GM20431 (cell line): ENCODE measurements around the gene MYO16.

ENCODE experiments used
- in situ Hi-C: fragments of 300-500 bp; cut with MseI, MboI; formaldehyde crosslinking; loops from one replicate; pipeline ENCODE4 v1.15.0; 2020; ENCODE audit warnings: low sequenced_read_pairs; ENCODE audit not compliant: unreplicated experiment

The MYO16 gene

GRCh38 chr13:108996430-108996829 lies 367.0 kb downstream of the MYO16 start:
- in situ Hi-C loops = no loop called here

- in situ Hi-C loops = no loop called here
Measured at GRCh38 chr13:109000207-109000606, 370.8 kb downstream of the MYO16 start.

- in situ Hi-C loops = no loop called here
Measured at GRCh38 chr13:109002934-109003333, 373.5 kb downstream of the MYO16 start.

- in situ Hi-C loops = no loop called here
Measured at GRCh38 chr13:109007946-109008345, 378.5 kb downstream of the MYO16 start.

DNA sequence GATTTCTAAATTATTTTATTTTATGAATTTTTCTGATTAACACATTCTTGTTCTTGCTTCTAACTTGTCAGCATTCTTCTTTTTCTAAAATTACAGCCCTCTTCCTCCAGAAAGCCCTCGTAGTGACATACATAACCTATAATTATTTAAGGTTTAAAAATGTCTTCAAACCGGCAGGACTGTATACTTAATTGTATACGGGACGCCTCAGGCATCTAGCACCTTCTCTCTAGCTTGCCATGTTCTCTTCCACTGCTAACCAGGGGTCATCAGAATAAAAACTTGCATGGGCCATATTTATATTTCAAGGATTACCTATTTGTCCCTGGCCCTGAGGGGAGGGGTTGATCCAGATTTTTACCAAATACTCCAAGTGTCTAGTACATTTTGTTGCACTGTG lies 380.3 kb downstream of the MYO16 start:
- in situ Hi-C loops = no loop called here

DNA sequence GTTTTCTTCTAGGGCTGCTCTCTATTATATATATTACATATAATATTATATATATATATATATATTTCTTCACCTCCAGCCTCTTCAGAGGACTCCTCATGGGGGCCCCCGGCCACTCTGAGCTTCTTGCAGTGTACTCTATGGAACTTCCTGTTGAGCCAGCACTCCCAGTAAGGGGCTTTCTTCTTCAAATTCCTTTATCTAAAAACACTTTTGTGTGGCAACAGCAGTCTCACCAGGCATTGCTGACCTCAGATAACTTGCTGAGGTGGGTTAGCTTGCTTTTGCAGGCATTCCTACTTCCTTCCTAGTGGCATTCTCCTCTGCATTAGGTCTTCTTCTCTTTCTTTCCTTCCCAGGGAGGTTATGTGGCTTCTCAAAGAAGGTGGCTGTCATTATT lies 381.5 kb downstream of the MYO16 start:
- in situ Hi-C loops = no loop called here

- in situ Hi-C loops = no loop called here
Measured at GRCh38 chr13:109012115-109012514, 382.7 kb downstream of the MYO16 start.

DNA sequence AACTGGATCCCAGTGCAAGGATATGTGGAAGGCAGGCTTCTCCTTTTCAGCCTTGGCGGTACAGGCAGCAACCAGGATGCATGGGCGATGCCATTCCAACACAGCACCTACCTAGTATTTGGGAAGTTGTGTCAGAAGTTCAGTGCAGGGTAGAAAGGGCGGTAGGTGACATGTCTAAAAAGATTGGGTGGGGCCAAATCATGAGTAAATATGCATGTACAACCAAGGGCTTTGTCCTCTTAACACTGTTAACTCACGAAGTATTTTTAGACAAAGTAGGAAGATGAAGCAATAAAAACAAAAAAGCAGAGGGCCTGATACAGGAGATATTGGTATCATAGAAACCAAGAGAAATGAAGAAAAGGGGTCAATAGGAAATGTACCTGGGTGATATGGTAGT lies 392.1 kb downstream of the MYO16 start:
- in situ Hi-C loops = no loop called here

GRCh38 chr13:109024611-109025010 lies 395.2 kb downstream of the MYO16 start:
- in situ Hi-C loops = no loop called here

DNA sequence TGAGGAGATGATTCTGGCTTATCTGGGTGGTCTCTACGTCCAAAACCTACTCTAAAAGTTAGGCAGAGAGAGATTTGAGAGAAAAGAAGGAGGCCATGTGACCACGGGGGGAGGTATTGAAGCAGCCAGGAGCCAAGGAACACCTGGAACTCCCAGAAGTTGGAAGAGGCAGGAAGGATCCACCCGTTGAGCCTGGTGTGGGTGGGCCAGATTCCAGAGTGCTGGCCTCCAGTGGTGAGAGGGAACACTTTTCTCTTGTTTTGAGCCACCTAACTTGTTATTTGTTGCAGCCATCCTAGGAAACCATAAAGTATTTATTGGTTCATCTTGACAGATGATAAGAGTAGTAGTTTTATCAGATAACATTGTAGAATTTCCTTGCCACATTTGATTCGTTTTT lies 396.9 kb downstream of the MYO16 start:
- in situ Hi-C loops = no loop called here

DNA sequence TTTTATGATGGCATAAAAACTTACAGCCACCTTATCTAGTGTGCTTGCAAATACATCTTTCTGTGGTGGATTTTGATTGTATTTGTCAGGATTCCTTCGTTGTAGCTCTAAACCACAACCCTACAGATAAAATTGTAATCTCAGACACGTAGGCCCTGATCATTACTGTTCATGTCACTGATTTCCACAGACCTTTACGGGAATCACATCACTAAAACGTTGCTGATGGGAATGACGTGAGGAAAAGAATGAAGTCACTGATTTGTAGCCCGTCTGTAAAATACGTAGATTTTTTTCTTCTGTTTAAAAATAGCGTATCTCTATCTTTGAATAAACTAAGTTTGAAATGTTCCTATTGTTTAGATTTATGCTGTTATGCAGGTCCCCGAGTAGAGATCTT lies 399.2 kb downstream of the MYO16 start:
- in situ Hi-C loops = no loop called here

GRCh38 chr13:109033090-109033489 lies 403.7 kb downstream of the MYO16 start:
- in situ Hi-C loops = no loop called here

DNA sequence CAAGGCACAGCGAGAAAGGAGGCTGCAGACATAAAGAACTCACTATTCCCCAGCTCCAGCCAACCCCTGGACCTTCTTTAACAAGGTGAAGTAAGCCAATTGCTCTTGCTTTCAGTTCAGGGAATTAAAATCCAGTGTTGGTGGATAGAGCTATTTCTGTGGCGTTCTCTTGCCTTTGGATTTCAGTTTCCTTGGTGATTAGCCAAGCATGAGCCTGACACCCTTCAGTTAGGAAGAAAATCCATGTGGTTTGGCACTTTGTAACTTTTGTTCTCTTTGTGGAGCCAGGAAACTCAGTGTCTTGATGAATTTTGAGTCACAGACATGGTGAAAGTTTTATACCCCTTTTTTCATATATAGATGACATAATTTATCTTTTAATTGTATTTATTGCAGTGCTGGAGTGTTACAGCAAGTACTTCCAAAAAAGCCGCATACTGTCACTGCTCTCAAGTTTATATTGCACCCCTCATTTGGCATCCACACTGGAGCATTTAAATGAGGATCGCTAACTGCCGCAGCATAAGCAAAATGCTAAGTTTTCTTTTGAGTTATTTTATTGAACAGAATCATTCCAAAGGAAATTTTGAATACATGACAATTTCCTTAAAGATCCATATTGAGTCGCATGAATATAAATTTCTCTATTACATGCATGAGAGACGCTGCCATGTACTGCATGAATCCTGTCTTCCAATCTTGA lies 406.8 kb downstream of the MYO16 start:
- in situ Hi-C loops = no loop called here

DNA sequence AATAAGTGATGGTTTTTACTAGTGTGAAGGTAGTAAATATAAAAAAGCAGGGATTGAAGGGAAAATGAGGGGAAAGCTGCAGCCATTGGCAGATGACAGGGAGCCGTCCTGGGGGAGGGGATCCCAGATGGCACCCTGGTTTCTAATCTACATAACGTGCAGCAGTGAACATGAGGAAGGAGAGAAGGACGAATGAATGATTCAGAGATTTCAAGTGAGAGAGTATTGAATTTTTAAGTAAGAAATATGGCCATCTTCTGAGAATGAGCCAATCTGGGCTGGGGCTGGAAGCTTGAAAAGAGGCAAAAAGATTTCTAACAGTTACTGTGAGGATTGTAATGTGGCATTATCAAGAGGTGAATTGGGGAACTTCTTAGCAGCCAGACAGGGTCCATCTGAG lies 414.2 kb downstream of the MYO16 start:
- in situ Hi-C loops = no loop called here

DNA sequence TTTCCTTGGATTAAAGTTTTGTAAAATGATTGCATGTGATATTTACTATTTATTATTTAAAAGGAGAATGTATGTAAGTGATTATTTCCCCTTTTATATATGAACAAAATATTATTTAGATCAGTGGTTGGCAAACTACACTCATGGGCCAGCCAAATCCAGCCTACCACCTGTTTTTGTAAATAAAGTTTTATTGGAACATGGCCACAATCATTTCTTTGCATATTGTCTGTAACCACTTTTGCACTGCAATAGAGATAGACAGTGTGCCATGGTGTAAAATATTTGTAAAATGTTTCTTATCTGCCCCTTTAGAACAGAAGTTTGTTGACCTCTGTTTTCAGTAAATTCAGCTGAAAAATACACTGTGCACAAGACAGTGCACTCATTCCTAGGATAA lies 426.4 kb downstream of the MYO16 start:
- in situ Hi-C loops = no loop called here

DNA sequence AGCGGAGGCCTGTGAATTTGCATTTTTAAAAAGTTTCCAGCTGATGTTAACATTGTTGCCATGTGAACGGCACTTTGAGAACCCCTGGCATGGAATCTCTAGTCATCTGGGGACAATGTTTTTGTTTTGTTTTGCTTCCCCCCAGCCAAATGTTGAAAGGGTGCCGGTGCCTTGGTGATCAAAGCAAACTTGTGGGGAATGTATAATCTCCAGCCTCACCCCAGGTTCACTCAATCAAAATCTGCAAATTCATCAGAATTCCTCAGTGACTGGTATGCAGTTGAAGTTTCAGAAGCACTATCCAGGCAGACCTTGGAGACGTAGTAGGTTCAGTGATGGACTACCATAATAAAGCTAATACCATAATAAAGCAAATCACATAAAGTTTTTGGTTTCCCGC lies 428.7 kb downstream of the MYO16 start:
- in situ Hi-C loops = no loop called here

DNA sequence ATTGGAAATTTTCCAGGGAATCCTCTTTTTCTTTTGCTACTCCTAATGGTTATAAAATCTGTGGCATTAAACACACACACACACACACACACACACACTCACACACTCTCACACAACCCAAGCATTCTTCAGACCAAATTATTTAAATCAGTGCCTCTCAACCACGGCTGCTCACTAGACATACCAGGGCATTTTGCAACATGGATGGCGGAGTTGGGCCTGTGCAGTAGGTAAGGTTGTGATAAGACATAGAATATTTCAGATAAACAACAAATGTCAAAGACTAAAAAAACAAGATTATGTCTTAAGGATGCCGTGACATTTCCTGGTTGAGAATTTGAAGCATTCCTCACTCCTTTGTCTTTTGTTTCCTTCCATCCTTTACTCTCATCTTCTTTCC lies 443.1 kb downstream of the MYO16 start:
- in situ Hi-C loops = no loop called here

GRCh38 chr13:109074436-109074835 lies 445.0 kb downstream of the MYO16 start:
- in situ Hi-C loops = no loop called here

GRCh38 chr13:109074853-109075252 lies 445.4 kb downstream of the MYO16 start:
- in situ Hi-C loops = no loop called here

- in situ Hi-C loops = no loop called here
Measured at GRCh38 chr13:109087916-109088623, 458.7 kb downstream of the MYO16 start.

GRCh38 chr13:109088624-109088917 lies 459.2 kb downstream of the MYO16 start:
- in situ Hi-C loops = no loop called here

GRCh38 chr13:109090796-109091195 lies 461.4 kb downstream of the MYO16 start:
- in situ Hi-C loops = no loop called here
